ENCODE results near the gene CD69.
"Not testable (repeated sequence)": the region's sequence is repeated elsewhere in the genome, so short reads cannot be mapped to it uniquely, and the experiment has no call there.

CD69 gene

DNA sequence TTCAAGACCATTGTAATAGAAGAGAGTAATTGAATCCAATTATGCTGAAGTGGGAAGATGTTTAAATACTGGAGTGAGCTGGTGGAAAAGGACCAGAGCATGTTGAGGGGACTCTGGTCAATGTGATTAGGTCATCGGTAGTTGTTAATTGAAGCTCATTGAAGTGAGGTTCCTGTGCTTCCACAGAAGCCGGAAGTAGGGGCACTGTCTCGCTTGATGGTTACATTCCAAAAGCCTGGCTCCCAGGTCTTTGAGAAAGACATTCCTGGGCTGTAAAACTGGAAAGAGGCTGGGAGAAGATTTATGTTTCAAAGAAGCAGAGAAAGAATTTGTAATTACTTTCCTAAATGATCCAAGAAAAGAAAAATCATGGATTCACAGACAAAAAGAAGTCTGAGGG, 15.5 kb downstream of the CD69 start:
- FAIRE-seq = no peak

DNA sequence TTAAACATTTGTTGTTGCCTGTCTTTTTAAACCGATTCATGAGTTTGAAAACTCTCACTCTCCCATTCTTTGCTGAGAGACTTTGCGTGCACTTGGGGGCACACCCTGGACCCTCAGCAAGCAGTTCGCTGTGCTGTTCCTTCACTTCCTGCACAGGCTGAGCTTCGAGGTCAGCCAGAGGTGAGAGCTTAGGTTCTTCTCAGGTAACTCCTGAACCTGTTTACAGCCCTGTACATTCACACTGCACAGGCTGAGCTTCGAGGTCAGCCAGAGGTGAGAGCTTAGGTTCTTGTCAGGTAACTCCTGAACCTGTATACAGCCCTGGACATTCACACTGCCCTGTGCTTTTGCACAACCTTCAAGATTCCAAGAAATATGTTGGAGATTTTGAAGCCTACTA, 18.0 kb downstream of the CD69 start:
- no peak for FAIRE-seq

DNA sequence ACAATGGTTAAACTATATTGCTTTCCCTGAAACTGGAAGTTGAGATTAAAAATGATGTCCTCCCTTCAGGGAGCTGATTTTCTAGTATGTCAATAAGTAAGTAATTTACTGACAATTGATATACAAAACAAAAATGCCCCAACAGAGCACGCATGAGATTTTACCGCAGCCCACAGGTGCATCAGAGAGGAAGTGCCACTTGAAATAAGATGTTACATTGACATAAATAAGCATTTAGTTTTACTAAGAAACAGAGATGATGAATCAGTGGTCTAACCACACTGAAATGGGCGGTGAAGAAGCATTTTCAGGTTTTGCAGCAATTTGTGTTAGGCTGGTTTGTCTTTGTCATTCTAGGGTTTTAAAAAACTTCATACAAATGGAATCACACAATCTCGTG, 19.0 kb downstream of the CD69 start:
- FAIRE-seq = no peak

DNA sequence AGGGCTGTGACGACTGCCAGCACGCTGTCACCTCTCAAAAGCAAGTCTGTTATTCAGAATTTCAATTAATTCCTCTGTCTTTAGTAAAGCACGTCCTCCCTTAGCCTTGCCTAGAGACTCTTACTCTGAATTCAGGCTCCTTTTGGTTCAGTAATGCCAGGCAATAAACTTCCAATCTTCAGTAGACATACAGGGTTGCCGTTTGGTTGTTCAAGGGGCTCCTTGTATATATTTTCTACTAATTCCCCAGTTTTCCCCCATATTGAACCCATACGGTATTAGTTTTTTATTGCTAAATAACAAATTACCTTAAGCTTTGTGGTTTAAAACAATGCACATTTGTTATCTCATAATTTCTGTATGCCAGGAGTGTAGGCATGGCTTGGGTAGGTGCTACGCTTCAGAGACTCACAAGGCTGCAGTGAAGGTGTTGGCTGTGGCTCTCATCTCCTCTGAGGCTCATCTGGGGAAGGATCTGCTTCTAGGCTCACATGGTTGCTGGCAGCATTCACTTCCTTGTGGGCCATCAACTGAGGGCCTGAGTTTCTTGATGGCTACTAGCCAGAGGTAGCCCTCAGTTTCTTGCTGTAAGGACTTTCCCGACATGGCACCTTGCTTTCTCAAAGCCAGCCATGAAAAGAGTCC, 20.5 kb downstream of the CD69 start:
- FAIRE-seq = no peak

DNA sequence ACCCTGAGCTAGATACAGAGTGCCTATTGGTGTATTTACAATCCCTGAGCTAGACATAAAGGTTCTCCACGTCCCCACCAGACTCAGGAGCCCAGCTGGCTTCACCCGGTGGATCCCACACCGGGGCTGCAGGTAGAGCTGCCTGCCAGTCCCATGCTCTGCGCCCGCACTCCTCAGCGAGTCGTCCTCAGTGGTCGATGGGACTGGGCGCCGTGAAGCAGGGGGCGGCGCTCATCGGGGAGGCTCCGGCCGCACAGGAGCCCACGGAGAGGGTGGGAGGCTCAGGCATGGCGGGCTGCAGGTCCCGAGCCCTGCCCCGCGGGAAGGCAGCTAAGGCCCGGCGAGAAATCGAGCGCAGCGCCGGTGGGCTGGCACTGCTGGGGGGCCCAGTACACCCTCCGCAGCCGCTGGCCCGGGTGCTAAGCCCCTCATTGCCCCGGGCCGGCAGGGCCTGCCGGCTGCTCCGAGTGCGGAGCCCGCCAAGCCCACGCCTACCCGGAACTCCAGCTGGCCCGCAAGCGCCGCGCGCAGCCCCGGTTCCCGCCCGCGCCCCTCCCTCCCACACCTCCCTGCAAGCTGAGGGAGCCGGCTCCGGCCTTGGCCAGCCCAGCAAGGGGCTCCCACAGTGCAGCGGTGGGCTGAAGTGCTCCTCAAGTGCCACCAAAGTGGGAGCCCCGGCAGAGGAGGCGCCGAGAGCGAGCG, 21.1 kb downstream of the CD69 start:
- FAIRE-seq = not testable (repeated sequence)

DNA sequence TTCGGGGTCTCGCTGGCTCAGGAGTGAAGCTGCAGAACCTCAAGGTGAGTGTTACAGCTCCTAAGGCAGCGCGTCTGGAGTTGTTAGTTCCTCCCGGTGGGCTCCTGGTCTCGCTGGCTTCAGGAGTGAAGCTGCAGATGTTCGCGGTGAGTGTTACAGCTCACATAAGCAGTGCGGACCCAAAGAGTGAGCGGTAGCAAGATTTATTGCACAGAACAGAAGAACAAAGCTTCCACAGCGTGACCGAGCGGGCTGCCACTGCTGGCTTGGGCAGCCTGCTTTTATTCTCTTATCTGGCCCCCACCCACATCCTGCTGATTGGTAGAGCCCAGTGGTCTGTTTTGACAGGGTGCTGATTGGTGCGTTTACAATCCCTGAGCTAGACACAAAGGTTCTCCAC, 21.8 kb downstream of the CD69 start:
- not testable (repeated sequence) for FAIRE-seq

DNA sequence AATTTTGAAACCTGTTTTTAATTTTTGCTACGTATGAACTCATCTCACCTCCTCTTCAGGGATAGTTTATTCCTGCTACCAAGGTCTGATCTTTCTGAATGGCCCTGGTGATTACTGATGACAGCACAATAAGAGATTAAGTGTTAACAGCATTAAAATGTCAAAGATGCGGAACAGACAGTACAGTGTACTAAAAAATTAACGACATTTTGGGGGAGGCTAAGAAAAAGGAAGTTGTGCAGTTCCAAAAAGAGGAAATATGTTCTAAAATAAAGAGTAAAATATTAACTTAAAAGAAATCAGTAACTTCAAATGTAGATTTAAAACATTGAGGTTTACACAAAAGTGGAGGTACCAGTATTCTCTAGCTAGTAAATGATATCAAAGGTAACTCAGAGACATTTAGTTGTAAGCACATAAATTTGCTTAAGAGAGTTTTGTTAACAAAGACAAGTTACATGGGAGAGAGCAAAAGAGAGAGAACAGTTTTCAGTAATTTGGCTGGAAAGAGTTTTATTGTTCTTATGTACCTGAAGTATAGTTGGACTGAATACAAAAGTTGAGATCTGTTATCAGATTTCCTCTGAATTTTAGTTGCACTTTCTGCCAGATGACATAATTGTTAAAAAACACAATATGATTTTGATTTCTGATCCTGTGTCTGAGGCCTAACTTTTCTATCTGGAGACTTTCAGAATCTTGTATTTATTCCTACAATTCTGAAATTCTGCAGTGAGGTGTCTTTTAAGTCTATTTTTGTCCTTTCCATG, 23.6 kb downstream of the CD69 start:
- FAIRE-seq = no peak

DNA sequence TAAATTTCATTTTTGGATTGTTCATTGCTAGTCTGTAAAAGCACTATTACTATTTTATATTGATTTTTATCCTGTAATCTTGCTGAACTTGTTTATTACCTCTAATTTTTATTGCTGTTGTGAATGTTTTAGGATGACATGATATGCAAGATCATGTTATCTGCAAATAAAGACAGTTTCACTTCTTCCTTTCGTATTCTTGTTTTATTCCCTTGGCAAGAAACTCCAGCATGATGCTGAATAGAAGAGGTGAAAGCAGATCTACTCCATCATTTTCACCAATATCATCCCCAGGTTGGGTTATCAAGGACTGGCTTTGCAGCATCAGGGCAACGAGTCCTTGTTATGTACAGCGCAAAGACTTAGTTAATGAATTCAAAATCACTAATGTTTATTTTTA, 25.1 kb downstream of the CD69 start:
- no peak for FAIRE-seq

DNA sequence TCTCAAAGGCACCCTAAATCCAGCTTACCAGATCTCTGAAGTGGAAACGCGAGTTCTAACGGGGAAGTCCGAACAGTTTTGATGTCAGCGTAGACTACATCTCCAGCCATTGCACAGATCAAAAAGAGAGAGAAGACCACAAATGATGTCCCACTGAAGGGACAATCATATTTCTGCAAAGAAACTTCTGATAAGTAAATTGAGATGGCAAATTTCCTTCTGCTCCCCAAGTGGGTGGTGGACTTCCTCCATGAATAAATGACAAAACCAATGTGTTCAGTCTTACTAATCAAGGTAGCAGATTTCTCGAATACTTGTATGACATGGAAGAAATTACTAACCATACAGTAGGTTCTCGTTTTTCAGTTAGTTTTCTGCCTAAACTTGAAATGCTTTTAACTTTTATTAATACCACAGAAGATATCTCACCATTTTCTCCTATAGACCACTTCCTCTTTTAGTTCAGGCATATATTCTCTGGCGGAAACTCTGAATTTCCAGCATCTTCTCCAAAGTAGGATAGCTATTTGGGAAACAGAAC, 27.7 kb downstream of the CD69 start, which contains the start of gene CLECL1:
Gene CLECL1, minus strand, starts transcription at position 177 of the 541 bp plus-strand sequence.
- FAIRE-seq = no peak

DNA sequence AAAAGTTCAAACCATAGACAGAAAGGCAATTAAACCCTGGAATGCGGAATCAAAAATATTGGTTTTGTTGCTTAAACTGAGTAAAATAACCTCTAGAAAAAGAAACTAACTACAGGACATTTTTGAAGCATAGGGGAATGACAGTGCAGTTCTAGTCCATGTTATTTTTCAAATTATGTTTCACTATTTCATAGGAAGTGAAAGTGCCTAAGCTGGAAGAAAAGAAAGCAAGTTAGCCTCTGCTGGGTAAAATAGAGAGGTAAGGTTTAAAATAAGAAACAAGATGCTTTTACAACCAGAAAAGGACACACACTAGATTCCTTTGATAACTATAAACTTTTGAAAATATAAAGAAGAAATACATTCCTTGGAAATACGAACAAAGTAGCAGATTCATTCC, 28.9 kb downstream of the CD69 start:
- FAIRE-seq = no peak

DNA sequence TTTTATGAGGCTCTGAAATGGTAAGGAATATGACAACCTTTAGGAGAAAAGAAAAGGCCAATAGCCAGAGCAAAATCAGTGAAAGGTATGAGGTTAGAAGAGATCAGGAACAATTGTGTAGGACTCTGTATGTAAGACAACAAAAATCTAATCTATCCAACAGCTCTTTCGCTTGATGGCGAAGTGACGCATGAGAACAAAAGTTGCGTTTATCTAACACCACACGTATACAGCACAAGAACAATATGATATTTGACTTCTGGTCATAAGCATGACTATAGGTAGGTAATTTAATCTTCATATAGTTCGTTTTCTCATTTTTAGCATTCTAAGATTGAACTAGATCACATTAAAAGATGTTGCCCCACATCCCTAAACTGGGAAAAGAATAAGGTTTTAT, 29.3 kb downstream of the CD69 start:
- FAIRE-seq = no peak

DNA sequence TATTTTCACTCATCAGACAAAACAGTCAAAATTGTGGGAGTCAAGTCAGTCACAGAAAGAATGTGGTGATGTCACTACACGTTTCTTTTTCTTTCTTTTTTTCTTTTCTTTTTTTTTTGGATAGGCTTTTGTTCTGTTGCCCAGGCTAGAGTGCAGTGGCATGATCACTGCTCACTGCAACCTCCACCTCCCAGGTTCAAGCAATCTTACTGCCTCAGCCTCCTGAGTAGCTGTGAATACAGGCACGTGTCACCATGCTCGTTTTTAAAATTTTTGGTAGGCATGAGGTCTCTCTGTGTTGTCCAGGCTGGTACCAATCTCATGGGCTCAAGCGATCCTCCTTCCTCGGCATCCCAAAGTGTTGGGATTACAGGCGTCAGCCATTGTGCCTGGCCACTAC, 30.1 kb downstream of the CD69 start:
- FAIRE-seq = no peak

DNA sequence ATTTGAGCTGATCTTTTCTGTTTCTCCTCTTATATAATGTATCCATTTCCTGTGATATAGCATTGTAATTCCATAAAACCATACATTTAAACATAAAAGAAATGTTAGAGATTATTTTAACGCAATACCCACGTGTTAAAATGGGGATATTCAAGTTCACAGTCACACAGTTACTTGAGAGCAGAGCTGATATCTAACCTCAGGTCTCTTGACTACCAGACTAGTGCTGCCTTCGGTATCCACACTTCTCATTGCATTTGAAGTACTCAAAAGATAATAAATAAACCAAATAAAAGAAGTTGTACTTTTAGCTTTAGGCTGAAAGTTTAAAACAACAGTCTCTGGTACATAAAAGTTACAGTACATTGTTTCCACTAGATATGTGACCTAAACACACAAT, 30.7 kb downstream of the CD69 start:
- FAIRE-seq = no peak

DNA sequence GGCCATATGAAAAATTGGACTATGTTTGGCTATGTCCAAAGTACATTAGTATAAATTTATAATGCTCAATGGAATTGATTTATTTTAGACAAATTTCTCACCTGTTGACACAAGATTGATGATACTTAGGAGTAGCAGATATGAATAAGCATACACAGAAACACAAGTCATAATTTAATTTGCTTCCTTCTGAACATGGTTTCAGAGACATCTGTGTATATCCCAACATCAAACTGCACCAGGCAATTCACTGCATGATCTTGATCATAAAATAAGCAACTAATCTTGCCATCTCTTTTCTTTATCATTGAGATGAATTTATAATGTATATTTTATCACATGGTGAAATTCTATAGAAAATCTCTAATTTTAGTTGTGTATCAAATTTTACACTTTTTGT, 31.6 kb downstream of the CD69 start:
- FAIRE-seq = no peak

DNA sequence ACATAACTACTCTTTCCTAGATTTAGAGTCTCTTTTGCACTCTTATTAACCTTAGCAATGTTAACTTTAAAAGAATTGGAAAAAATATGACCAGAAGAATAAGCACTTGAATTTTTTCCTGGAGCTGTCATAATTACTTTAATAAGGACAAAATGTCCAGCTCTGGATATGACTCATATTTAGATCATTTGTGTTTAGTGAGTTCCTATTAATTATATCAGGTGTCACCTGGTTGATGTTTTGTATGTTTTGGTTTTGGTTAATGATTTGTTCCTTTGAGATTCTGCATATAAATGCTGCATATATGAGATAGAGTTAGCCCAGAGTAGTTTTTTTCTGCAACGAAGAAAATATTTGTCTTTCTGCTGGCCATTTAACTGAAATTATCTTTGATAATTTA, 32.9 kb downstream of the CD69 start:
- no peak for FAIRE-seq

DNA sequence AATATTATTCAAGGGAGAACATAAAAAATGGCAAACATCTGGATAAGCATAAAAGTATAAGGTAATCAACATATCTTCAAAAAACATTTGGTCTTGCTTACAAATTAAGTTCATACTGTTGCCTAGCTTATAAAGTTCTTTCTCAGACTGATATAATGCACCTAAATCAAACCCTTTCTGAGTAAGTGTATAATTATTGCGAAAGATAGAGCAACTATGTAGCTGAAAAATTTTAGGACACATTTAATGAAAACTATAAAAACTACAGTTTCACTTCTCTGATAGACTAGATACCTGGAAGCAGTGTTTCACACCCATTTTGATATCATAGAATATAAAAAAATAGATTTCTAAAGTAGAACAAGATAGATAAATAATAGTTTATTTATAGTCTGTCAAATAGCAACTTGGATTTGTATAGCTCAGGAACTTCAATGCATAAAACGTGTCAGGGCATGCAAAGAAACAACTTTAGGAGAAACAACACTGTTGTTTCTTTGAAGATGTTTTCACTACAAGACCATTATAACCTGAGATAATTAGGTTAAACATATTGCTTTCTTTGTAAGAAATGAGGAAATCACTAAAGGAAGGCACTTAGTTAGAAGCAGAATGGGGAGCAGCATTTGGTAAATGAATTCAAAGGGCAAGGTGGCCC, 35.4 kb downstream of the CD69 start:
- no peak for FAIRE-seq

DNA sequence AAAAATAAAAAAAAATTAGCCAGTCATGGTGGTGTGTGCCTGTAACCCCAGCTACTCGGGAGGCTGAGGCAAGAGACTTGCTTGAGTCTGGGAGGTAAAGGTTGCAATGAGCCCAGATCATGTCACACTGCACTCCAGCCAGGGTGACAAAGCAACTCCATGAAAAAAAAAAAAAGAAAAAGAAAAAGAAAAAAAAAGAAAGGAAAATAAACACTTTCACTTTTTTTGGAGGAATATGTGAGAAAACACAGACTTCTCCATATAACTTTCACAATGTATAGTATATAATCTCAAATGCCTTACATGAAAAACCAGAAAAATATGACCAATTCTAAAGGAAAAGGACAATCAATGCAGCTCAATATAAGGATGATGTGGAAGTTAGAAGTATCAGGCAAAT, 36.7 kb downstream of the CD69 start:
- FAIRE-seq = no peak

DNA sequence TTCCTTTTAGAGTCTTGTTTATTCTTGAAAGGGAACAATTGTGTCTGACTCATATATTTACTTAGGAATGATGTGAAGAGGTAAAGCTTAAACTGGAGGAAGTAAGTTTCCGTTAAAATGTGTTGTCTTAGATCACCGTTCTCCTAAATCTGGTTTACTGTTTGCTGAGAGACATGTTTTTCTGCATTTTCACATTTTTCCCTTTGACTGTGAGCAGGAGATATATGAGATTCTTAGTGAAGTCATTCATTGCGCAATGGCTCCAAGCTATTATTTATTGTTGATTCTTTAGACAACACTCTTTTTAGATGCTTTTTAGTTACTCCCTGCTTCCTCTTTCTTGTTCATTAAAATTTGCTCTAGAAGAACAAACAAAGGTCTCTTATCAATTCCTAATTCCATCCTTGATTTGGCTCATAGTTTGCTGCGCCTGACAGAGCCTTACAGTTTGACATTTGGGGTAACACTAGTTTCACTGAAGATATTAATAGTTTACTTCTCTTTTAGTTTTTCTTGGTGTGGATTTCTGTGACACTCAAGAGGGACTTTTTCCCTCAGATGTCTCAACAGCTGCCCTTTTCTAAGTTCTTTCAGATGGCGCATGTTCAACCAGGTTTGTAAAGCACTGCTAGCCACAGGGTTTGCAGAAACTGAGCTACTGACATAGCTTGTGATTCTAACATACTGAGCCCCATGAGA, 39.2 kb downstream of the CD69 start:
- no peak for FAIRE-seq

DNA sequence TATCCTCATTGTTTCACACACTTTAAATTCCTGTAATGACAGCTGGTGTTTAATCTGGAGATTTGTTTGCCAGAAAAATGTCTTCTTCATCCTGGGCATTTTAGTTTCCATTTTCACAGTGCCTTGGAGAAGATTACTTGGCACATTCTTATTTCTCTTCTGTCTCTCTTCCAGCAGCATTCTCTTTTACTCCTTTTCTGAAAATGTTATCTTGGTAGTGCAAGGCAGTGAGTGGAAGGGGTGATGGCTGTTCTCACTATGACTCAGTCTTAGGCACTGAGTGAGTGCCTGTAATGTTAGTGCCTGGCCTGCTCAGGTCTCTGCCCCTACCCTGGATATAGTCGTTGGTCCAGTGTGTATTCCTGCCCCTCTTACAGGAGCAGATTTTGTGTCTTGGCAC, 40.9 kb downstream of the CD69 start:
- FAIRE-seq = no peak

DNA sequence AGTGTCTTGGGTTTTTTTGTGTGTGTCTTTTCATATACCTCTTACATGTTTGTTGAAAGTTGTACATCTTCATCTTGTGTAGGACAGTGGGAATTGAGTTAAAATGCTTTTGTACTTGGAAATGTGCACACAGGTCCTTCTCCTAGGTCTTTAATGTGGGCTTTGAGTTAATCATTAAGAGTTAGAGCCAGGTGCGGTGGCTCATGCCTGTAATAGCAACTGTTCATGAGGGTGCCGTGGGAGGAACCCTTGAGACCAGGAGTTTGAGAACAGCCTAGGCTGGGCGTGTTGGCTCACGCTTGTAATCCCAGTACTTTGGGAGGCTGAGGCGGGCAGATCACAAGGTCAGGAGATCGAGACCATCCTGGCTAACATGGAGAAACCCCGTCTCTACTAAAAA, 41.7 kb downstream of the CD69 start:
- no peak for FAIRE-seq

DNA sequence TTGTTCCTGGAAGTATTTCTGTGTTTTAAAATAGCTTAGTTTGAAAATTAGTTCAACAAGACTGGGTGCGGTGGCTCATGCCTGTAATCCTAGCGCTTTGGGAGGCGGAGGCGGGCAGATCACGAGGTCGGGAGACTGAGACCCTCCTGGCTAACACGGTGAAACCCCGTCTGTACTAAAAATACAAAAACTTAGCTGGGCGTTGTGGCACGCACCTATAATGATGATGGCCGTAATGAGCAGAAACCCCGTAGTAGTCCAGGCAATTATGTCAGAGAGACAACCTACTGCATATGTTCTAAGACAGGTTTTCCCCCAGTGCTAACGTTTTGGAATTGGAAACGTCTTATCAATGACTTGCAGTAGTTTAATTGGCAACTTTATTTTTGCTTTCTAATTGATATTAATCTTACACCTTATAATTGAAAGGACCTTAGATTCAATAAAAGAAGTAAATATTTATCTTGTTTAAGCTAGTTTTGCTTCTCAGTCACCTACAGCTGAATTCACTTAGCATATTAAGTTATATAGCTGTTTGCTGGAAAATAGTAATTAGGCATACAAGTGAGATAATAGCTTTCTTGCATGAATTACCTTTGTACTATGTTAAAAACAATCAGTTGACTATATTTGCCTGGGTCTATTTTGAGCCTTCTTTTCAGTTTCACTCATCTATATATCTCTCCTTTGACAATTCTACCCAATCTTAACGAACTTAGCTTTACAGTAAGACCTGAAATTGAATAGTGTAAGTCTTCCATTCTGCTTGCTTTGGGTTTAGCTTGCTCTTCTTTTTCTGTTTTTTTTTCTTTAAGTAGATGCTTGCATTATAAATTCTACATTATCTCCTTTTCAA, 43.4 kb downstream of the CD69 start:
- FAIRE-seq = no peak
